ENCODE data around the gene SLC39A11.

SLC39A11 gene

DNA sequence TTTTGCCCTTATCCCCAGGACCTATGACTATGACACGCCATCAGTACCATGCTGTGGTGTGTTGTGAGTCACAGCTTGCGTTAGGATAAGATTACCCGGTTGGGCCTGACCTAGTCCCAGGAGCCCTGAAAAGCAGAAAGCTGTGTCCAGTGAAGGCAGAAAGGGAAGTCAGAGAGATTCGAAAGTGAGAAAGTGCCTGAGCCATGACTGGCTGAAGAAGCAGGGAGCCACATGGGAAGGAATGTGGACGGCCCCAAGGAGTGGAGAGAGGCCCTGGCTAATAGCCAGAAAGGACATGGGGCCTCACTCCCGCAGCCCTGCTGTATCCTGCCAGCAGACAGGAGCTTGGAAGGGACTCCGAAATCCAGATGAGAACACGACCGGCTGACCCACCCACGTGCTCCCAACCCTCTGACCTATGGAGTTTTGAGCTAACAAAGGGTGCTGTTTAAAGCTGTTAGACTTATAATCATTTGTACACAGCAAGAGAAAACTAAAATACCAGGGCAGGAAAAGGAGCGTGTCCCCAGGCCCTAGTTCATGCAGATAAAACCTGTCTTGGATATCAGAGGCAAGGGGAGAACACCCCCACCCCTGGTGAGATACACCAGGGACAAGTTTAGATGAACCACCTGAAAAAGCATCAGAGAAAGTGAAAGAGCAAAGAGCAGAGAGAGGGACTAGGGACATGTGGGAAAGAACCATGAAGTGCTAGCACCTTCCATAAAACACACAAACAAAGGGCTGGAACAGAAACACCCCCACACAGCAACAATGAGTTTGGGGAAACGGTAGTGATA lies 115.3 kb downstream of the SLC39A11 start:
- no peak for DNase-seq (ENCODE audit: low read depth in 2 of 2)

DNA sequence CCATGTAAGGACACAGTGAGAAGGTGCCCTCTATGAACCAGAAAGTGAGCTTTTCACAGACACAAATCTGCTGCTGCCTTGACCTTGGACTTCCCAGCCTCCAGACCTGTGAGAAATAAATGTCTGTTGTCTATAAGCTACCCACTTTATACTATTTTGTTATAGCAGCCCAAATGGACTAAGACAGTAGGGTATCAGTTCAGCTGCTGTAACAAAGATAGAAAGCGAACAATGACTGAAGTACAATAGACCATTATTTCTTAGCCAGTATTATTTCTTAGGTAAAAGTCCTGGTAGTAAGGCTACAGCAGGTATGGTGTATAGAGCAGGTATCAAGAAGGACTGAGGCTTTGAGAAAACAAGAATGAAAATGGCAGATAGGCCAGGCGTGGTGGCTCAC lies 117.0 kb downstream of the SLC39A11 start:
- DNase-seq (ENCODE audit: low read depth in 2 of 2): no peak

DNA sequence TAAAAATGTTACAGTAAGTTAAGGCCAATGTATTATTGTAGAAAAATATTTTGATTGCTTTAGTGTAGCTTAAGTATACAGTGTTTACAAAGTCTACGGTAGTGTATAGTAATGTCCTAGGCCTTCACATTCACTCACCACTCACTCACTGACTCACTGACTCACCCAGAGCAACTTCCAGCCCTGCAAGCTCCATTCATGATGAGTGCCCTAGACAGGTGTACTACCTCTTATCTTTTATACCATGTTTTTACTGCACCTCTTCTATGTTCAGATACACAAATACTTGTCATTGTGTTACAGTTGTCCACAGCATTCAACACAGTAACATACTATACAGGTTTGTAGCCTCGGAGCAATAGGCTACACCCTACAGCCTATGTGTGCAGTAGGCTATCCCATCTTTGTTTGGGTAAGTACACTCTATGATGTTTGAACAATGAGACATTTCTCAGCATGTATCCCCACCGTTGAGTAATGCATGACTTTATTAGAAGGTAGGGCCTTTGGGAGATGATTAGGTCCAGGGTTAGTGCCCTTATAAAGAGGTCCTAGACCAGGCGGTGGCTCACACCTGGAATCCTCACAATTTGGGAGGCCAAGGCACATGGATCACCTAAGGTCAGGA lies 117.8 kb downstream of the SLC39A11 start:
- DNase-seq (ENCODE audit: low read depth in 2 of 2): no peak

GRCh38 chr17:72972263-72972951 lies 120.1 kb downstream of the SLC39A11 start:
- no peak for DNase-seq (ENCODE audit: low read depth in 2 of 2)

DNA sequence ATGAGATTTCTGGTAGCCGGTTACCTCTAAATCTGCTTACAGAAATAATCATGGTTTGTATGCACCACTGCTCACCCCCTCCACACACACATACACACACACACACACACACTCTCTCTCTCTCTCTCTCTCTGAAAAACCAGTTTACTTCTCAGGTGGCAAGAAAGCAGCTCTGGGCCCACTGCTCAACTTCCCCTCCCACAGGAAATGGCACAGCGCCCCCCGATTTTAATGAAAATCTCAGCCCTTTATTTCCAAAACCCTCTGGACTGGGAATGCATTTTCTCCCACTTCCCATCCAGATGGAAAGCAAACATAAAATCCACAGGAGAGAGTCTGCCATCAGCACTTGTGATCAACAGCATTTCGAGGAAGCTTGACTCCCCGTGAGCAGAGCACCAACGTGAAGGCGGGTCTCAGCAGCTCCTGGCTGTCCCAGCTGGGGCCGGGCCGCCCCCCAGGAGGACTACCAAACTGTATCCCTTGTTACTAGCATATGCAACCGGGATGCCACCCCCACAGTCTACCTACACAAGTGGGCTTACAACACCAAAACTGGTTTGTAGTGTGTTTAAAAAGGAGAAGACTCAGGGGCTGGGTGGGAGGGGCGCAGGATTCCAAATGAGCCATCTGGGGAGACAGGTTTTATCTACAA lies 121.1 kb downstream of the SLC39A11 start:
- DNase-seq (ENCODE audit: low read depth in 2 of 2): no peak

DNA sequence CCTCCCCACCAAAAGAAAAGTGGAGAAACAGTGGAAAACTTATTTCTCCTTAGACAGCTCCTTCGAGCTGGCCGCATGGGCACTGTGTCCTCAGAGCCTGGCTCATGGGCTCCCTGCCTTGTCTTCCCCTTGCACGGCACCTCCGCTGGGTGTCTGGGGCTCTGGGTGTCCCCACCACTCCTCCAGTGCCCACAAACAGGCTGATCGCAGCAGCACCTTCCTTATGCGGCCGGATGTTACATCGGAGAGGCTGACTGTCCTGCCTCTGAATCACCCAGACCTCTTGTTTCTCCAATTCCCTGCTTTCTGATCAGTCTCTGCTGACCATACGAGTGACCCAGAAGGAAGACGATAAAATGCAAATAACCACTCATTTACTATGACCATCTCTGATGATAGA lies 121.7 kb downstream of the SLC39A11 start:
- no peak for DNase-seq (ENCODE audit: low read depth in 2 of 2)

DNA sequence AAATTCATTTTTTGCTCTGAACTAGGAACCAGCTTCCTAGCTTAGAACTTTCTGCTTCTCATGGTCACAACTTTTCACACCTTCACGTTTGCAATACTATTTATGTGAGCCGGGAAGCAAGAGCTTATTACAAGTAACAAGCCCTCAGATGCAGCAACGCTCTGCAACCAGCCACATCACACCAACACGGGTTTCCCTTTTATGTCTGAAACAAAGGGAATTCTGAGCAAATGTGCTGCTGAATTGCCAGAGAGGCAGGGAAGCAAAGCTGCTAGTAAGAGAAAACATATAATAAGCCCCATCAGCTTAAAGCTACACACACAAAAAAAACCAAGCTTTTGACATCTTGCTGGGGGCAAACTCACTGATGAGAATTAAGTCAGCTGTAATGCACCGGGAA lies 122.2 kb downstream of the SLC39A11 start:
- no peak for DNase-seq (ENCODE audit: low read depth in 2 of 2)

DNA sequence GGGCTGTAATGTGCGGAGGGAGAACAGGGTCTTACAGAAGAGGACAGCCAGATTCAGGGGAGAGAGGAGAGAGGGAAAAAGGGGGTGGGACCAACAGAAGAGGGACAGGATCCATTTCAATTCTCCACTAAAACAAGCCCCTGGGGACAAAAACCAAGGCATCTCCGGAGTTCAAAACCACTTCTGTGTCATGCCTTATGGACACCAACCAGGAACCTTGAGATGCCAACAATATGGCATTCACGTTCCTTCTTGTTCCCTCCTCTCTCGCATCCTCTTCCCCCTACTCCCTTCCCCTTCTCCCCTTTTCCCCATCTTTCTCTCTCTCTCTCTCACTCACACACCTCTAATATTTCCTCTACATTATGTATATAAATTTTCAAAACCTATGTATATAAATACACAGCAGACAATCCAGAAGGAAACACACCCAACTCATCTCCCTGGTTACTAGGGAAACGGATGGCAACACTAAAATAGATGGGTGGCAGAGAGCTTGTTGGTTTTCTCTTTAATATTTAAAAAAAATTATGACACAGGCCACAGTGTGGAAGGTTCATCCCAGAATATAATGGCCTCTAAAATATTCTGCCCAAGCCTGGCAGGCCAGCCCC lies 123.1 kb downstream of the SLC39A11 start:
- no peak for DNase-seq (ENCODE audit: low read depth in 2 of 2)

- DNase-seq (ENCODE audit: low read depth in 2 of 2): no peak
Observed at GRCh38 chr17:72968798-72969197, 123.7 kb downstream of the SLC39A11 start.

- no peak for DNase-seq (ENCODE audit: low read depth in 2 of 2)
Observed at GRCh38 chr17:72967977-72968585, 124.4 kb downstream of the SLC39A11 start.

GRCh38 chr17:72967277-72967970 lies 125.1 kb downstream of the SLC39A11 start:
- DNase-seq (ENCODE audit: low read depth in 2 of 2): no peak

DNA sequence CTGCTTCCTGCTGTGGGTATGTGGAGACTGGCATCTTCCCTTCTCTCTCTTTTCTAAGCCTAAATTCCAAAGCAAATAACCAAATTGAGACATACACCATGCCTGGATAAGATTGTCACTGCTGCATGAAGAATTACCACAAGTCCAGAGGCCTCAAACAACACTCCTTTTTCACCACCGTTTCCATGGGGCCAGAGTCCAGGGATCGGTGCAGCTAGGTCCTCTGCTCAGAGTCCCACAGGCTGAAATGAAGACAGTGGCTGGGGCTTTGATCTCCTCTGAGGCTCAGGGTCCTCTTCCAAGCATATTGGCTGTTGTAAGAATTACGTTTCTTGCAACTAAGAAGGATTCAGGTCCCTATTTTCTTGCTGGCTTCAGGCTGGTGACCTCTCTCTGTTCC lies 130.4 kb downstream of the SLC39A11 start:
- DNase-seq (ENCODE audit: low read depth in 2 of 2): no peak

DNA sequence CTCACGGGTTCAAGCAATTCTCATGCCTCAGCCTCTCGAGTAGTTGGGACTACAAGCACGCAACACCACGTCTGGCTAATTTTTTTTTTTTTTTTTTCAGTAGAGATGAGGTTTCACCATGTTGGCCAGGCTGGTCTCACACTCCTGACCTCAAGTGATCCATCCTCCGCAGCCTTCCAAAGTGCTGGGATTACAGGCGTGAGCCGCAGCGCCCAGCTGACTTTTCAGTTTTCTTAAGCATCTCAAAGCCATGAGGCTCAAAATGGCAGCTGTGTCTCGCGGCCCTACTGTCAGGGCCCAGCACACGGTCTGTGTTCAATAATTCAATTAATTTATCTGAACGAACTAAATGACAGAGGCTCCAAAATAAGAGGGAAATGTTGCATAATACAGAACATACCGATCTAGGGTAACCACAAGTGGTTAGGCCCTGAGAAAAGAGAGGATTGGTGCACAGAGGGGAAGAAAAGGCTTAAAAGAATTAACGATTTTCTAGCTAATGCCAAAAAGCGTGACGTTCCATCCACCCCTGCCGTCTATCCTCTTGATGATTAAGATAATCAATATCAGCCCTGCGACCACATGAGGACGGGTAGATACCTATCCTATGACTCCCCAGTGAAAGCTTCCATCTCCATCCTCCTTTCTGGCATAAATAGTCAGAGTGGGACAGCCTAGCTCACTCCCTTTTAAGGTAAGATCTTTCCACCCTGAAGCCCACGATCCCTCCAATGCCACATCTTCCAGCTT lies 136.9 kb downstream of the SLC39A11 start:
- no peak for DNase-seq (ENCODE audit: low read depth in 2 of 2)

GRCh38 chr17:72954579-72954978 lies 137.9 kb downstream of the SLC39A11 start:
- no peak for DNase-seq (ENCODE audit: low read depth in 2 of 2)

DNA sequence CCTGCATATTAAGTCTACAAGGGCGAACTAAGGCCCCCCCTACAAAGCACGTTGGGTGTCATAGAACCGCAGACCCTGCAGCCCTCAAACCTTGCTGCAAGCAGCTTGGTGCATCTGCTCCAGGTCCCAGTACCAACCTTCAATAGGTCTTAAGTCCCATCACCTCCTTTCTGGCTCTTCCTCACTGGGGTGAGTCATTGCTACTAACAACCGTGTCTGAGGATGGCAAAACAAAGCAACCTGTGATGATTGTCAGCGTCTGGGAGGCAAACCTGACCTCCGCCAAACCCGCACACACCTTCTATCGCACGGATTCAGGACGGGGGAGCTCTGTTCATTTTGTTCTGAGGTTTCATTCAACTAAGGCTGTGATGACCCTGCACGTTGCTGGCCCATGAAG lies 138.9 kb downstream of the SLC39A11 start:
- DNase-seq (ENCODE audit: low read depth in 2 of 2): no peak

DNA sequence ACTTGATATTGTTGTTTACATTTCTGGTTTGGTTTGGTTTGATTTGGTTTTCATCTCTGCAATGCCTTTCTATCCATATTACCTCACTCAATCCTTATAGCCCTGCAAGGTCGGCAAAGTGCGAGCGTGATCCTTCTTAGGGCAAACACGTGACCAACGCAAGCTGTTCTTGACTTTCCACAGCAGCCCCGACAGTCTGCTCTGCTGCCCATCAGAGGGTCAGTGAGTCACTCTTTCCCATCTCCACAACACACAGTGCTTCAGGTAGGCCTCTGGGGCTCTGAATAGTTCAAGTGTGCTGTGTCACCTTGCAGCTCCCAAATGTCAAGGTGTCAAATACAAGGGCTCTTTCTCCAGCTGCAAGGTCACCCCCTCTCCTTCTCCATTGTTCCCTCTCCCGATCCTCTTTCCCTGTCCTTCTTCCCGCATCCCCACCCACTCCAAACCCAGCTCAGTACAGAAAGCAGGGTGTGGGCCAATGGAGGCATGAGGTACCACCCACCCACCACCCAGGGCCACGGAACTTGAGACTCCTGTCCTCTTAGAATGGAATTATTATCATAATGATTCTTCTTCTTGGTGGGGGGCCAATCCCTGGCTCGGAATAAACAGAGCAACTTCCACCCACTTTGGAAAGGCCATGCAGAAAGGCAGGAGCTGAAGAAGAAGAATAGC lies 139.7 kb downstream of the SLC39A11 start:
- no peak for DNase-seq (ENCODE audit: low read depth in 2 of 2)

DNA sequence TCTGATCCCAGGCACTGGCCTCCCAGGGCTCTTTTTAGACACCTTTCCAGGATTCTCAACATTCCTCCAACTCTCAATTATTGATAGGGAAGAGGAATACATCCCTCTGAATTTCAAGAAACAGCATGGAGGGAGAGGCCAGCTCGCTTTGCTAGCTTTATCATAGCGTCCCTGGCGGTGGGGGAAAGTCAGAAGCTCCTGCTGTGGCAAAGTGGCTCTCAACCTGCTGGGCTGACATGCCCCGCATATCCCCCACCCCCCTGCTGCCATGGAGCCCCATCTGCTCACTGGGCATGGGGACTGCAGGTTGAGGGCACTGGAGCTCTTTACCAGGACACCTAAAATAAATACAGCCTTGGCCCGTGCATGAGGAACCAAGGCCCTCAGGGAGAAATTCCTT lies 140.3 kb downstream of the SLC39A11 start:
- no peak for DNase-seq (ENCODE audit: low read depth in 2 of 2)

DNA sequence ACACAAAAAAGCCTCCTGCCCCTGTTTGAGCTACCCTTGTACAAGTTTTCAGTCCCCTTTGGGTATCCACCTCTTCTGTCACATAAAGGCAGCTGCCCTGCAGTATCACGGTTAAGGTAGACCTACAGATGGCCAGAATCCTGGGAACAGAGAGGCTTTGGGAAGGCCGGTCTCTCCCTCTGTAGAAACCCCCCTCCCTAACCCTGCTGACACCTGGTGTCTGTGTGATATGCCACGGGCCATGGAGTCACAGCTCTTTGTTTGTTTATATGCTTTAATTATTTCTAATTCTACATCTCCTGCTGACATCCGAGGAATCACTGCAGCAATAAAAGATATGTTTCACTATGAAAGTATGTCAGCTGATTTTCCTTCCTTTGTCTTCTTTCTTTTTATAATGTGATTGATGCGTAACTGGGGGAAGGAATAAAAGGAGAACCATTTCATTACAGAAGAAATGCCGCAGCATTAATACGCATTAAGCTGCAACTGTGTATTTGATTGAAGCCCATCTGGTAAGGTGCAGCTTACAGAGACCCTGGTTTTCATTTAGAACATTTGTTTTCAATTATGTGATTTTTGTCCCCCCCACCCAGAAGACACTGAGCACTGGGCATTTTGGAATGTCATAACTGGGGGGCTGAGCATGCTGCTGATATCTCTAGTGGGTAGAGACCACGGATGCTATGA lies 142.1 kb downstream of the SLC39A11 start:
- DNase-seq (ENCODE audit: low read depth in 2 of 2): no peak

GRCh38 chr17:72948115-72948514 lies 144.4 kb downstream of the SLC39A11 start:
- no peak for DNase-seq (ENCODE audit: low read depth in 2 of 2)

Data from stimulated activated CD8-positive, alpha-beta memory T cell treated with anti-CD3 and anti-CD28 coated beads, Interleukin-2, amount 100 ng/mL, for 48 hours (primary cell).